ENCODE measurements around the gene PSD4.

The PSD4 gene

DNA sequence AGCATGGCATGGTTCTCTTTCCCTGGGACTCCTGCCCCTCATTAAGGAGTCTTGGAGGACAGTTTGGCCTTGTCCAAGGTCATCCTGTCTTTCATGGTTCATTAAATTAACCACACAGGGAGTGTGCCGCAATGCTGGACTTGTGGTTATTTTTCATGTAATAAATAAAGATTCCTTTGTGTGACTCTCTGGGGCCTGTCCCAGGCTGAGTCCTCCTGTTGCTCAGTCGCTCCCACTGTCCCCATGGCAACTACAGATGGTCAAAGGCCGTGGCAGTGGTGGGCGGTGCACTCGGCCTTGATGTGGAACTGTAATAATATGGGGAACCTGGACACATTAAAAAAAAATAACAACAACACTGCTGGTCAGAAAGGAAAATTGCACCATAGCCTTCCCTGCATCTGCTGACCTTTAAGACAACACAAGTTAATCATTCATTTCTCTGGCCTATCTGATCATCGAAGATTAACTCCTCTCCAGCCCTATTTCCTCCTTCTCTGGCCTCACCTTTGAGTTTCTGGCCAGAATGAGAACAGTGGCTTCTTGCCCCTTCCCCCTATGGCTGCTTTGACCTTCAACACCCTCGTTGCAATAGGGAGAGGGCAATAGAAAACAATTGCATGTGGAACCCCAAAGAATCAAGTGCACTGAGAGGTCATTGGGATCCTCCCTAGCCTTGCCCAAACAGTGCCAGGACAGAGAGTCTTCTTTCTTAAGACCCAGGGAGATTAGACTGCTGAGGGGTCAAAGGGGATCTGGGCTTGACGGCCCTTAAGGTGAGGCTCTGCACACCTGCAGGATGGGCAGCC lies 44.7 kb downstream of the PSD4 start:
- CTCF ChIA-PET: interaction anchor here (1.0 kb wide), 1 partner anchor 20 kb away, joined by 3 read pairs; no protein-coding TSS in a partner anchor
- no peak for TF ChIP-seq BHLHE40 (IDR thresholded peaks at IDR 0.05; ENCODE audit: borderline replicate concordance)
- no peak for TF ChIP-seq L3MBTL2 (conservative IDR thresholded peaks at IDR 0.05)
- no peak for TF ChIP-seq TARDBP (IDR thresholded peaks at IDR 0.05)
- TF ChIP-seq FOXK2 (IDR thresholded peaks at IDR 0.05): no peak
- no peak for TF ChIP-seq FOXM1 (IDR thresholded peaks at IDR 0.05; ENCODE audit: borderline replicate concordance)
- no peak for TF ChIP-seq LEF1 (IDR thresholded peaks at IDR 0.05; ENCODE audit: borderline replicate concordance)
- no peak for TF ChIP-seq ZNF384 (IDR thresholded peaks at IDR 0.05)
- no peak for TF ChIP-seq CTBP1 (IDR thresholded peaks at IDR 0.05; ENCODE audit: borderline replicate concordance)
- no peak for TF ChIP-seq HDGF (IDR thresholded peaks at IDR 0.05; ENCODE audit: borderline replicate concordance)
- TF ChIP-seq, protein P1, sequence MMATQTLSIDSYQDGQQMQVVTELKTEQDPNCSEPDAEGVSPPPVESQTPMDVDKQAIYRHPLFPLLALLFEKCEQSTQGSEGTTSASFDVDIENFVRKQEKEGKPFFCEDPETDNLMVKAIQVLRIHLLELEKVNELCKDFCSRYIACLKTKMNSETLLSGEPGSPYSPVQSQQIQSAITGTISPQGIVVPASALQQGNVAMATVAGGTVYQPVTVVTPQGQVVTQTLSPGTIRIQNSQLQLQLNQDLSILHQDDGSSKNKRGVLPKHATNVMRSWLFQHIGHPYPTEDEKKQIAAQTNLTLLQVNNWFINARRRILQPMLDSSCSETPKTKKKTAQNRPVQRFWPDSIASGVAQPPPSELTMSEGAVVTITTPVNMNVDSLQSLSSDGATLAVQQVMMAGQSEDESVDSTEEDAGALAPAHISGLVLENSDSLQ (IDR thresholded peaks at IDR 0.05): no peak
- no peak for TF ChIP-seq NFRKB (IDR thresholded peaks at IDR 0.05)
- no peak for TF ChIP-seq FOXA1 (IDR thresholded peaks at IDR 0.05)
- no peak for TF ChIP-seq SUZ12 (IDR thresholded peaks at IDR 0.05)
- no peak for TF ChIP-seq SP1 (IDR thresholded peaks at IDR 0.05)
- no peak for TF ChIP-seq ARNT (IDR thresholded peaks at IDR 0.05)
- no peak for TF ChIP-seq ELF4 (IDR thresholded peaks at IDR 0.05)
- POLR2A ChIA-PET: no interaction called here
- DNase-seq (ENCODE audit: extremely low spot score): no peak

DNA sequence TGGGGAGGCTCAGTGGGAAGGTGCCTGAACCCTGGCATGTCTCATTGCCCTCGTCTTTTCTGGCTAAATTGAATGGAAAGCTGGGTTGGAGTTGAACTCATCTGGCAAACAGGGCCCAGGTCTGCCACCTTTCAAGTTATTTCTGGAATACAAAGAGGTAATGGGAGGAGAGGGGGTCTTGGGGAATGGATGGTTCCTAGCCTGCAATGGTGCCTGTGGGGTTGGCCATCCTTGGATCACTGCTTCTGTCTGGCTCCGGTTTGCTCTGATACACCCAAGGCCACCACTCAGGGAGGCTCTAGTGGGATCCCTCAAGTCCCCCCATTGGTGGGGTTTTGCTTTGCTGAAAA lies 45.3 kb downstream of the PSD4 start:
- ChIA-PET CTCF (no interaction called here), POLR2A (no interaction called here)
- TF ChIP-seq ARNT (IDR thresholded peaks at IDR 0.05): no peak
- TF ChIP-seq SP1 (IDR thresholded peaks at IDR 0.05): no peak
- no peak for TF ChIP-seq TARDBP (IDR thresholded peaks at IDR 0.05)
- TF ChIP-seq ZNF384 (IDR thresholded peaks at IDR 0.05): no peak
- no peak for TF ChIP-seq NFRKB (IDR thresholded peaks at IDR 0.05)
- TF ChIP-seq FOXA1 (IDR thresholded peaks at IDR 0.05): no peak
- no peak for TF ChIP-seq FOXK2 (IDR thresholded peaks at IDR 0.05)
- TF ChIP-seq CTBP1 (IDR thresholded peaks at IDR 0.05; ENCODE audit: borderline replicate concordance): no peak
- TF ChIP-seq HDGF (IDR thresholded peaks at IDR 0.05; ENCODE audit: borderline replicate concordance): no peak
- no peak for TF ChIP-seq BHLHE40 (IDR thresholded peaks at IDR 0.05; ENCODE audit: borderline replicate concordance)
- no peak for TF ChIP-seq SUZ12 (IDR thresholded peaks at IDR 0.05)
- TF ChIP-seq ELF4 (IDR thresholded peaks at IDR 0.05): no peak
- TF ChIP-seq FOXM1 (IDR thresholded peaks at IDR 0.05; ENCODE audit: borderline replicate concordance): no peak
- no peak for TF ChIP-seq LEF1 (IDR thresholded peaks at IDR 0.05; ENCODE audit: borderline replicate concordance)
- TF ChIP-seq, protein P1 (IDR thresholded peaks at IDR 0.05): no peak

DNA sequence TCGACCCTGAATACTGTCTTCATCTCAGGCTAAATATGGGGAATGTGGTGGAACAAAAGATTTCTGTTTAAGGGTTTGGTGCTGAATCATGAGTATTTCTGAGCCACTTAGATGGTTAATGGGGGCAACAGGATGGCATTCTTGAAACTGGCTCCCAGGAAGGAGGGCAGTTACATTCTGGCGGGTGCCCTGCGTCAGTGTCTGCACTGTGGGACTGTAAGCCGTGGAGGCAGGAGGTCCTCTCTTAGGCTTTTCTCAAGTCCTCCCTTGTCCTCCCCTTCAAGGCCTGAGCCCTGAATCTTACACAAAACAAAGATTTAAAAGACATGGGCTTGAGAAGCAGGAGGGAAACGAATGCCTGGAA lies 45.7 kb downstream of the PSD4 start:
- CTCF ChIA-PET: no interaction called here
- DNase-seq (ENCODE audit: extremely low spot score): no peak
- POLR2A ChIA-PET: no interaction called here
- no peak for TF ChIP-seq HDGF (IDR thresholded peaks at IDR 0.05; ENCODE audit: borderline replicate concordance)
- no peak for TF ChIP-seq ELF4 (IDR thresholded peaks at IDR 0.05)
- TF ChIP-seq L3MBTL2 (conservative IDR thresholded peaks at IDR 0.05): no peak
- TF ChIP-seq SUZ12 (IDR thresholded peaks at IDR 0.05): no peak
- no peak for TF ChIP-seq BHLHE40 (IDR thresholded peaks at IDR 0.05; ENCODE audit: borderline replicate concordance)
- no peak for TF ChIP-seq ARNT (IDR thresholded peaks at IDR 0.05)
- TF ChIP-seq FOXM1 (IDR thresholded peaks at IDR 0.05; ENCODE audit: borderline replicate concordance): no peak
- no peak for TF ChIP-seq LEF1 (IDR thresholded peaks at IDR 0.05; ENCODE audit: borderline replicate concordance)
- no peak for TF ChIP-seq FOXA1 (IDR thresholded peaks at IDR 0.05)
- TF ChIP-seq TARDBP (IDR thresholded peaks at IDR 0.05): no peak
- TF ChIP-seq SP1 (IDR thresholded peaks at IDR 0.05): no peak
- no peak for TF ChIP-seq ZNF384 (IDR thresholded peaks at IDR 0.05)
- TF ChIP-seq FOXK2 (IDR thresholded peaks at IDR 0.05): no peak
- no peak for TF ChIP-seq CTBP1 (IDR thresholded peaks at IDR 0.05; ENCODE audit: borderline replicate concordance)
- no peak for TF ChIP-seq NFRKB (IDR thresholded peaks at IDR 0.05)
- TF ChIP-seq, protein P1 (IDR thresholded peaks at IDR 0.05): no peak

More for the DNA sequence above, 45.3 kb downstream of the PSD4 start:
- no peak for DNase-seq (ENCODE audit: extremely low spot score)

DNA sequence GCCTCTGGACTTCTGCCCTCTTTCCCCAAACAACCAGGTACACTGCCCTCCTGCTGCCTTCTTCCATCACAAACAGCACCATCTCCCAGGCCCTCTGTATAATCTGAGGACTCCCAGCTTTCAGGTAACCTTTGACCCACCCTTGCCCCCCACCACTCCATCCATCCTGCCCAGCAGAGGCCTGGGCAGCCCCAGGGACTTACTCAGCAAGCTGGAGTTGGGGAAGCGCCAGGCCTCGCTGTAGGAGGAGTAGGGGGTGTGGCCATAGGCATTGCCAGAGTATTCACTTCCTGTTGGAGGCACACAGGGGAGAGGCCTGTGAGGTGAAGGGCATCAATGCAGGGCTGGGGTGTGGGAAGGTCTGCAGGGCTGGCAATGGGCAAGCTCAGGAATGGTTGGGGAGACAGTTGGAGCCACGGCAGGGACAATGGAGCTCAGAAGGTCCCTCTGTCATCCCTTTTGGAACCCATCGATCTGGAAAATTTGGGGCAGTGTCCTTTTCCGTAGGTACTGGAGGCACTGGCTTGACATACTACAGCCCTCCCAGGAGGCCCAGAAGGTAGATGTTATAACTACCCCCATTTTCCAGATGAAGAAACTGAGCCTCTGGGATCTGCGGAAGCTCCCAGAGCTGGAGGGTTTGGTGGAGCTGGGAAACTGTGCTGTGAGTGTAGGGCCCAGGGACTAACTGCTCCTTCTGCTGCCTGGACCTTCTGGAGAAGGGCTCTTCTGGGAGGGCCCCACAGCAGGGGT lies 46.3 kb downstream of the PSD4 start:
- ChIA-PET CTCF (interaction anchor here (1.1 to 2.2 kb wide), 2 partner anchors 16 to 21 kb away, joined by 4 to 6 read pairs; no protein-coding TSS in a partner anchor), POLR2A (no interaction called here)
- DNase-seq (ENCODE audit: extremely low spot score): no peak
- no peak for TF ChIP-seq FOXK2 (IDR thresholded peaks at IDR 0.05)
- no peak for TF ChIP-seq L3MBTL2 (conservative IDR thresholded peaks at IDR 0.05)
- no peak for TF ChIP-seq ARNT (IDR thresholded peaks at IDR 0.05)
- TF ChIP-seq FOXM1 (IDR thresholded peaks at IDR 0.05; ENCODE audit: borderline replicate concordance): no peak
- TF ChIP-seq FOXA1 (IDR thresholded peaks at IDR 0.05): no peak
- TF ChIP-seq ZNF384 (IDR thresholded peaks at IDR 0.05): no peak
- TF ChIP-seq SUZ12 (IDR thresholded peaks at IDR 0.05): no peak
- TF ChIP-seq BHLHE40 (IDR thresholded peaks at IDR 0.05; ENCODE audit: borderline replicate concordance): no peak
- no peak for TF ChIP-seq NFRKB (IDR thresholded peaks at IDR 0.05)
- no peak for TF ChIP-seq LEF1 (IDR thresholded peaks at IDR 0.05; ENCODE audit: borderline replicate concordance)

DNA sequence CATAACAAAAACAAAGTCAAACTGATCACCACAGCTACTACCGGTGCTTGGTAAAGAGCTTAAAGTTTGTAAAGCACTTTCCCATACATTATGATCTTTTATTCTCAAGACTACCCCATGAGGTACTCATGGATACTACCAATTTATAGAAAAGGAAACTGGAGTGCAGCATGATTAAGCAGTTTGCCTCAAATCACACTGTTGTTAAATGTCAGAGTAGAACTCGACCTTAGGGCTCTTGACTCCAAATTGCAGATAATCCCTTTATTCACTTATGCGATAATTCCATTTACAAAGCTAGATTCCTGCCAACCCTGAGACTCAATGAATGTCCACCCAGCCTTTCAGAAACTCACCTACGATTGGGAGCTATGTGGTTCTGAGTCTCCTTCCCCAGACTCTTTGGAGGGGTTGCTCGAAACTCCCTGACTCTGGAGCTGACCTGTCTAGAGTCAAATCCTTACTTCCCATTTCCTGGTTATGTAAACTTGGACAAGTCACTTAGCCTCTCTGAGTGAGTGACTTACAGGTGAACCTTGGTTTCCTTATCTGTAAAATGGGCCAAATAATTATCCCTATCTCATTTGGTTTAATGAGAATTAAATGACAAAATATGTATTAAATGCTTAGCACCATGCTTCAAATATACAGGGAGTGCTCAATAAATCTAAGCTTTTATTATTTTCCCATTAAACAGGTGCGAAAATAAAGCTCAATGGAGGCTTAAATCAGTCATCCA lies 47.4 kb downstream of the PSD4 start:
- ChIA-PET POLR2A (no interaction called here), CTCF (interaction anchor here (1.1 to 2.2 kb wide), 2 partner anchors 17 to 22 kb away, joined by 4 to 6 read pairs; no protein-coding TSS in a partner anchor)
- DNase-seq (ENCODE audit: extremely low spot score): no peak
- TF ChIP-seq ELF4 (IDR thresholded peaks at IDR 0.05) (no peak), LEF1 (IDR thresholded peaks at IDR 0.05; ENCODE audit: borderline replicate concordance) (no peak), BHLHE40 (IDR thresholded peaks at IDR 0.05; ENCODE audit: borderline replicate concordance) (no peak)
